ENCODE results near the gene DZANK1.
"Not testable (repeated sequence)": the region's sequence is repeated elsewhere in the genome, so short reads cannot be mapped to it uniquely, and the experiment has no call there.

GRCh38 chr20:18501672-18502071, 34.8 kb upstream of the DZANK1 start:
- TF ChIP-seq ZBTB7A (tag by site-specific recombination; IDR thresholded peaks at IDR 0.05; ENCODE audit: low read depth); ZNF112 (tag by site-specific recombination; IDR thresholded peaks at IDR 0.05); CTCF (tag by site-specific recombination; IDR thresholded peaks at IDR 0.05); ZBTB11 (tag by site-specific recombination; conservative IDR thresholded peaks at IDR 0.05; ENCODE audit: low read depth); ZBTB49 (tag by site-specific recombination; IDR thresholded peaks at IDR 0.05; ENCODE audit: low read depth); ZNF514 (tag by site-specific recombination; IDR thresholded peaks at IDR 0.05); ZNF704 (tag by site-specific recombination; IDR thresholded peaks at IDR 0.05); GFI1B (tag by site-specific recombination; IDR thresholded peaks at IDR 0.05); ZNF510 (tag by site-specific recombination; IDR thresholded peaks at IDR 0.05; ENCODE audit: insufficient replicate concordance); REST (tag by site-specific recombination; IDR thresholded peaks at IDR 0.05): not testable (repeated sequence)

Data from HEK293 (cell line).